GM10266 (cell line): ENCODE measurements around the gene NEDD8.

Experiments
- DNase-seq: peaks from one replicate; pipeline ENCODE4 v3.0.0; 2012; ENCODE audit errors: extremely low spot score
- CTCF ChIP-seq: IDR thresholded peaks from 2 replicates; pipeline ENCODE4 v1.5.1; 2012; ENCODE audit warnings: mild to moderate bottlenecking, low read depth; ENCODE audit not compliant: control insufficient read depth, insufficient read depth; ENCODE audit errors: missing control alignments

Gene NEDD8

GRCh38 chr14:24184104-24184970 lies 47.8 kb downstream of the NEDD8 start:
- no peak for DNase-seq
- no peak for TF ChIP-seq CTCF

- no peak for DNase-seq
- TF ChIP-seq CTCF = no peak
Measured at GRCh38 chr14:24183014-24183481, 49.1 kb downstream of the NEDD8 start.

DNA sequence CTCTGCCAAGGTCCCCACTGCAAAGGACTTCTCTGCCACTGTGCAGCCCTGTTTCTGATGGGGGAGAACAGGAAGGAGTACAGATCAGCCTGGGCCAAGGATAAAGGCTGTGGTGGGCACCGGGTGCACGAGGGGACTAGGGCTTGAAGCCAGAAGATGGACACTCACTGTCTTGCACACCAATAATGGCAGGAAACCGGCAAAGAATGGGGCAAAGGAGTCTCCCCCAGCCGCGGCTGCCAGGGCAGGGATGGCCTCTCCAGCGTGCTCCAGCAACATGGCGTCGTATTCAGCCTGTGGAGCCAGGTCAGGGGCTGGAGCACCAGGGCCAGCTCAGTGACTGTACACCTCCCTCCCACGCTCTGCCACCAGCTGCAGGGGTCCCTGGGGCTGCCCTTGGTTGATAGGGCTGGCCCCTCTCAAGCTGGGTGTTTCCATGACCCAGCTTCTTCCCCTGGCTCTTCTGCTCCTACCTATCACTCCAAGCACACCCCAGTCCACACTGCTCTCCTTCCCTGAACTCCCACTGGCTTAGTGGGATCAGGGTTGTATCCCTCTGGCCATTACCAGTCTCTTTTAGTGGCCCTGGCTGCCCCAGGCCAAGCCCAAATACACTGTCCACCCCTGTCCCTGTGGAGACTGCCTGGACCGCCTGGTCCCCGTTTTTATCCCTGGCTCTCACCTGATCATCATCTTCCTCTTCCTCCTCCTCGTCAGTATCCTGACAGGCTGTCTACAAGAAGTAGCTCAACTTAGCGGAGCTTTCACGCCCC lies 49.9 kb downstream of the NEDD8 start:
- no peak for TF ChIP-seq CTCF
- no peak for DNase-seq

- DNase-seq = no peak
- no peak for TF ChIP-seq CTCF
Measured at GRCh38 chr14:24181371-24182077, 50.6 kb downstream of the NEDD8 start.

DNA sequence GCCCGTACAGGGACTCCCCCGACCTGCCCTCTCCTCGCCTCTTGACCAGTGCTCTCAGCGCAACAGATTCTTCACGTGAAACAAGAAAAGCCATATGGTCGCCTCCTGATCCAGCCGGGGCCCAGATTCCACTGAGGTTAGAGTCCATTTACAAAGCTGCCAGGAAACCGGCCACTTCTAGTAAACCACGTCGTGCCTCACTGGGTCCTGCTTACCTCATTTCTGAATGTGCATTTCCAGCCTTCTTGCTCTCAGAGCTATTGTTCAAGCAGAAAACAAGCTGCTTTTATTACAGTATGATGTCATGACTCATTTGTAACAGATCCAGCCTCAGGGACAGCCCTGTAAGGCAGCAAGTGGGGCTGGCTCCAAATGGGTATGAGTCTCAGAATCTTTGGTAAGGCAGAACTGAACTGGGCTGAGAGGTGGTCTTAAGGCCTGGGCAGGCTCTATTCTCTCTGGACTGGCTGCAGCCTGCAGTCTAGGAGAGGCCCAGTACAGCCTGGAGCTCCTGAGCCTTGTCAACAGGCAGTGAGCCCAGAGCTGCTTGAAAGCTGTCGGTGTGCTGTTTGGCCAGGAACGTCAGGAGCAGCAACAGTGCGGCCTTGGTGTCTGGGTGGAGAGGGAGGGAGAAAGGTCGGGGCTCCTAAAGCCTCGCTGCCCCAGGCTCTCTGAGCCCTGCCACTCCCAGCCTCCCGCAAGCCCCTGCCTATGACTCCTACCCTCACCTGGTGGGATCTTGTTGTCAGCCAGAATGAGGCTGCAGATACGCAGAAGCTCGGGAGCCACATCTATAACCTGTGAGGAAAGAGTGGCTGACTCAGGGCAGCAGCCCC lies 52.0 kb downstream of the NEDD8 start:
- no peak for TF ChIP-seq CTCF
- DNase-seq = no peak

DNA sequence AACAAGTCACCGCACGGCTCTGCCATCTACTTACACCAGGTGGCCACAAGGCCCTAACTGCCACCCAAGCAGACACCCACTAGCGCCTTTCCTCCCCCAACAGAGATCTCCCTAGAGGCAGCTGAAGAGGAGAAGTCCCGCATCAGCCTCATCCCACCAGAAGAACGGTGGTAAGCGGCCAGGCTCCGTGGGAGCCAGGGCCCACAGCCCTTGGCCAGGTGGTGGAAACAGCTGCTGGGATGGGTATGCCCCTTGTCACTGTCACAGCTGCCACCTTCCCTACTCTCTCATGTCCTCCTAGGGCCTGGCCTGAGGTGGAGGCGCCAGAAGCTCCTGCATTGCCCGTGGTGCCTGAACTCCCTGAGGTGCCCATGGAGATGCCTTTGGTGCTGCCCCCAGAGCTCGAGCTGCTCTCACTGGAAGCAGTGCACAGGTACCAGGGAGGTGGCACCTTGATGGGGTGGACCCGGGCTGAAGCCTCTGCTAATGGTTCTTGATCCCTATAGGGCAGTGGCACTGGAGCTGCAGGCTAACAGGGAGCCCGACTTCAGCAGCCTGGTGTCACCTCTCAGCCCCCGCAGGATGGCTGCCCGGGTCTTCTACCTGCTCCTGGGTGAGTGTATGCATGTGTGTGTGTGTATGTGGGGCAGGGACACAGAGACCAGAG lies 52.7 kb downstream of the NEDD8 start:
- DNase-seq = no peak
- no peak for TF ChIP-seq CTCF
